WTC11 (cell line): ENCODE data around the gene WDR27. TPM values are rescaled to one million over a fixed set of nuclear protein-coding genes. Genes with fewer than 3 reads are reported as not detected.

Experiments used
- ATAC-seq: fragments of 200-7000 bp; cut with Tn5 transposase; 2 replicates; pipeline ENCODE4 v1.10.0; 2021; ENCODE audit warnings: mild to moderate bottlenecking, moderate library complexity
- CTCF ChIA-PET: fragments of 300-600 bp; sonication (Branson Sonifier 250); formaldehyde crosslinking; loops from one replicate; lab custom pipeline; 2021; ENCODE audit warnings: antibody characterized with exemption; lab: Charles Lee
- POLR2A ChIA-PET: fragments of 350-600 bp; sonication (Branson Sonifier 250); formaldehyde crosslinking; loops from one replicate; lab custom pipeline; 2021; ENCODE audit warnings: antibody characterized with exemption; lab: Charles Lee
- DNase-seq: peaks from one replicate; pipeline ENCODE4 v3.0.0; 2021; ENCODE audit warnings: low spot score
- H3K27ac Mint-ChIP-seq: 2 replicates; pipeline ENCODE4 v1.8.0; 2021; ENCODE audit warnings: mixed read lengths
- H3K27me3 Mint-ChIP-seq: 2 replicates; pipeline ENCODE4 v1.8.0; 2021; ENCODE audit warnings: low read depth, mild to moderate bottlenecking, moderate library complexity, mixed read lengths
- H3K36me3 Mint-ChIP-seq: 2 replicates; pipeline ENCODE4 v1.8.0; 2021; ENCODE audit warnings: mixed read lengths
- H3K4me1 Mint-ChIP-seq: 2 replicates; pipeline ENCODE4 v1.8.0; 2022; ENCODE audit warnings: mixed read lengths
- H3K4me3 Mint-ChIP-seq: 2 replicates; pipeline ENCODE4 v1.8.0; 2021; ENCODE audit warnings: mild to moderate bottlenecking, moderate library complexity, mixed read lengths
- H3K9me3 Mint-ChIP-seq: 2 replicates; pipeline ENCODE4 v1.8.0; 2021; ENCODE audit warnings: mixed read lengths
- AR ChIP-seq: fragments of 250-450 bp; sonication (Bioruptor Pico); IDR thresholded peaks from 2 replicates; pipeline ENCODE4 v1.9.0; 2021; ENCODE audit warnings: mild to moderate bottlenecking
- CREM ChIP-seq: sonication (generic); formaldehyde crosslinking; IDR thresholded peaks from 2 replicates; pipeline ENCODE4 v1.8.1; 2022; ENCODE audit warnings: mild to moderate bottlenecking, missing genetic modification reagents, moderate library complexity
- E2F1 ChIP-seq: sonication (generic); formaldehyde crosslinking; IDR thresholded peaks from 2 replicates; pipeline ENCODE4 v1.8.0; 2022; ENCODE audit warnings: mild to moderate bottlenecking, missing genetic modification reagents
- E2F4 ChIP-seq: sonication (generic); formaldehyde crosslinking; IDR thresholded peaks from 2 replicates; pipeline ENCODE4 v1.8.1; 2022; ENCODE audit warnings: low read depth, mild to moderate bottlenecking, moderate library complexity, missing genetic modification reagents, borderline replicate concordance
- ERG ChIP-seq: fragments of 250-450 bp; sonication (Bioruptor Pico); IDR thresholded peaks from 2 replicates; pipeline ENCODE4 v1.8.0; 2021; ENCODE audit warnings: mild to moderate bottlenecking
- HMGA2 ChIP-seq: fragments of 250-450 bp; sonication (Bioruptor Pico); IDR thresholded peaks from 2 replicates; pipeline ENCODE4 v1.4.0; 2021; ENCODE audit warnings: mild to moderate bottlenecking, moderate library complexity
- MXD4 ChIP-seq: fragments of 250-450 bp; sonication (Bioruptor Pico); IDR thresholded peaks from 2 replicates; pipeline ENCODE4 v1.8.0; 2021; ENCODE audit warnings: mild to moderate bottlenecking, moderate library complexity, borderline replicate concordance
- NFYB ChIP-seq: sonication (generic); formaldehyde crosslinking; conservative IDR thresholded peaks from 2 replicates; pipeline ENCODE4 v1.8.0; 2022; ENCODE audit warnings: low read depth, missing genetic modification reagents
- NR2C2 ChIP-seq: sonication (generic); formaldehyde crosslinking; IDR thresholded peaks from 2 replicates; pipeline ENCODE4 v1.8.0; 2022; ENCODE audit warnings: mild to moderate bottlenecking, missing genetic modification reagents
- TP53 ChIP-seq: sonication (generic); formaldehyde crosslinking; IDR thresholded peaks from 2 replicates; pipeline ENCODE4 v1.8.1; 2023; ENCODE audit warnings: mild to moderate bottlenecking, missing genetic modification reagents
- USF1 ChIP-seq: sonication (generic); formaldehyde crosslinking; IDR thresholded peaks from 2 replicates; pipeline ENCODE4 v1.8.0; 2022; ENCODE audit warnings: mild to moderate bottlenecking, missing genetic modification reagents
- ZNF121 ChIP-seq: sonication (generic); formaldehyde crosslinking; IDR thresholded peaks from 2 replicates; pipeline ENCODE4 v1.8.0; 2023; ENCODE audit warnings: missing genetic modification reagents
- ZNF281 ChIP-seq: sonication (generic); formaldehyde crosslinking; IDR thresholded peaks from 2 replicates; pipeline ENCODE4 v1.8.0; 2023; ENCODE audit warnings: mild to moderate bottlenecking, missing genetic modification reagents
- ZNF416 ChIP-seq: fragments of 250-450 bp; sonication (Bioruptor Pico); IDR thresholded peaks from 2 replicates; pipeline ENCODE4 v1.9.0; 2021; ENCODE audit warnings: mild to moderate bottlenecking, inconsistent platforms
- ZNF512 ChIP-seq: sonication (generic); formaldehyde crosslinking; IDR thresholded peaks from 2 replicates; pipeline ENCODE4 v1.8.1; 2022; ENCODE audit warnings: missing genetic modification reagents, borderline replicate concordance
- ZSCAN18 ChIP-seq: fragments of 250-450 bp; sonication (Bioruptor Pico); IDR thresholded peaks from 2 replicates; pipeline ENCODE4 v2.1.2; 2022; ENCODE audit warnings: mild to moderate bottlenecking, moderate library complexity
- total RNA-seq: library from RNA; stranded (reverse); gene quantifications from 3 replicates; pipeline ENCODE4 v1.2.3, GENCODE V29; 2021

Gene WDR27
- total RNA-seq, 1 experiment from 2014 or later: 126 TPM

- Mint-ChIP-seq H3K4me1 (peaks cover 9% of the 10 kb centered on the region), H3K4me3 (no peak overlapping the region)
- TF ChIP-seq ZNF416 (no peak), HMGA2 (CRISPR knock-in tag) (no peak), NFYB (CRISPR knock-in tag) (no peak), TP53 (CRISPR knock-in tag) (no peak), ZSCAN18 (CRISPR knock-in tag) (no peak), E2F4 (CRISPR knock-in tag) (no peak), USF1 (CRISPR knock-in tag) (no peak)
- TF ChIP-seq, all 79 proteins: peak for 0
- H3K36me3 Mint-ChIP-seq: peaks cover 12% of the 10 kb centered on the region
- DNase-seq: no peak
- ChIA-PET POLR2A (no interaction called here), CTCF (no interaction called here)
- no peak overlapping the region for H3K27ac Mint-ChIP-seq
- no peaks in the 10 kb centered on the region for H3K27me3 Mint-ChIP-seq
- ATAC-seq: no peak
- peaks cover 4% of the 10 kb centered on the region for H3K9me3 Mint-ChIP-seq
These were observed 126.5 kb downstream of the WDR27 start for GRCh38 chr6:169575365-169575764.

GRCh38 chr6:169574420-169574819 lies 127.4 kb downstream of the WDR27 start:
- ATAC-seq: no peak
- Mint-ChIP-seq H3K27me3 (no peaks in the 10 kb centered on the region), H3K27ac (peak overlapping the region; percentile 45; the same call in 1 of the 2 replicates), H3K9me3 (no peaks in the 10 kb centered on the region), H3K4me3 (no peak overlapping the region), H3K36me3 (peaks cover 11% of the 10 kb centered on the region), H3K4me1 (no peaks in the 10 kb centered on the region)
- ChIA-PET POLR2A (interaction anchor here (0.6 kb wide), 1 partner anchor 1342 kb away, joined by 3 read pairs; no protein-coding TSS in a partner anchor), CTCF (interaction anchor here (0.6 to 0.9 kb wide), 2 partner anchors 154 to 316 kb away, joined by 3 read pairs; no protein-coding TSS in a partner anchor)
- no peak for DNase-seq
- TF ChIP-seq ZNF512 (CRISPR knock-in tag) (no peak), MXD4 (CRISPR knock-in tag) (no peak), NR2C2 (no peak), CREM (CRISPR knock-in tag) (no peak), ZNF121 (CRISPR knock-in tag) (no peak), ZNF281 (CRISPR knock-in tag) (no peak), AR (CRISPR knock-in tag) (no peak), ERG (CRISPR knock-in tag) (no peak), E2F1 (CRISPR knock-in tag) (no peak)
